Fibroblast of skin of left quadriceps (primary cell): ENCODE data around the gene RPS26.
"Not testable (repeated sequence)": the region's sequence is repeated elsewhere in the genome, so short reads cannot be mapped to it uniquely, and the experiment has no call there.

ENCODE experiments used
- DNase-seq, 2 experiments: peaks; one replicate each; pipeline ENCODE4 v3.0.0-alpha.2; 2013; ENCODE audit warnings: low read depth in 2 of 2

Gene RPS26

GRCh38 chr12:56041552-56042429 is at the start of gene RPS26:
RPS26 (plus strand) TSS chr12:56041918; CDS start chr12:56042167, 249 bp downstream.
- DNase-seq: peak; percentile 99 to 100

DNA sequence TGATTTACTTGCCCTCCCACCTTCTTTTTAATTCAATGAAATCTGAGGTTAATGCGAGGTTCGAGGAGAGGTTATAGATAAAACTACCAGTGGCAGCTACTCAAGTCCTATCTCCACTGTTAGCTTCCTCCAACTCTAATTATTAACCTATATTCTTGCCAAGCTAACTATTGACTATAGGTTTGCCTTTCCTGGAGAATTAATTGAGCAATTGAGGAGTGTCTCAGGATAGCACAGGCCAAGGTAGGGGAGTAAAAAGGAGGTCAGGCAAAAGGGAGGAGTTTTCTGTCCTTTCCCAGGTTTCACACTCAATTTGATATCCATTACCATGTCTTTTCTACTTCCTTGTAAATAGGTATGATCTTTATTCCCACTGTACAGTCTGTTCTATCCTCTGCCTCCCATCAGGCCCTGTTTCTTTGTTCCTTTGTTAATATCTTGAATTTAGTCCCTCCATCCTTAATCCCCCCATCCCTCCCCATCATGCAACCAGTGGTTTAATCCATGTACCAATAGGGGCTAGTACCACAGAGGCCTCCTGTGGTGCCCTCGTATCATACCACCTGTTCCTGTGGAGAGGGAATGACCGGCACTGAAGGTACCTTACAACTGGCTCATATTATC is 48.4 kb upstream of the RPS26 start:
- DNase-seq: no peak

DNA sequence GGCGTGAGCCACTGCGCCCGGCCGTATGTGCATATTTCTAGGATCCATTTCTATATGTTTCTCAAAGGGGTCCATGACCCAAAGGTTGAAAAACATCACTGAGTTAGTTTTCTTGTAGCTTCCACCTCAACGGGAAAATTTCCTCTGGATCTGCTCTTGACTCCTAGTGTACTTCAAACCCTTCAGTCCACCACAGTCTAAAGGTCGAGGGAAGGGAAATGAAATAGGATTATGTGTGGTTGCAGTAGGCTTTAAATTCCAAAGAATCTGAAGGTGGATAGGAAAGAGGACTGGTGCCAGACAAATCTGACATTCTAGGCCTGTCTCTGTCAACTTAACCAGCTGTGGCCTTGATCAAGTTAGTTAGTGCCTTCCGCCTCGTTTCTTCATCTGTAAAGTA is 46.4 kb upstream of the RPS26 start:
- no peak for DNase-seq

DNA sequence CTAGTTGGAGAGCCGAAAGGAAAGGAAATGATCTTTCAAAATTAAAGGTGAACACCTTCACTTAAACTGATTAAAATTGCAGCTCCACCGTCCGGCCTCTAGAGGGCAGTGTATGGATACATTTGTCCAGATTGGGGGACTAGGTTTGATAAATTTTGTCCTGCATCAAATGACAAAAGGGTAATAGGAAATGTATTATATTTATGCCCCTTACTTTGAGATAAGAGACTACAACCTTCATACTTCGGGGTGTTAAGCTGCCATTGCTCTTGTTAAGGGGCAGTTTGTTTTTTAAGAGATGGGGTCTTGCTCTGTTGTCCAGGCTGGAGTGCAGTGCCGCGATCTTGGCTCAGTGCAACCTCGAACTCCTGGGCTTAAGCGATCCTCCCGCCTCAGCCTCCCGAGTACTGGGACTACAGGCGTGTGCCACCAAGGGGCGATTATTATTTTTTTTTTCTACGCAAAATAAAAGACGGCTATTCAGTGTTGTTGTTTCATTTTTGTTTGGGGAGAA is 45.5 kb upstream of the RPS26 start:
- no peak for DNase-seq

- DNase-seq: peak; percentile 76 to 85
Measured at GRCh38 chr12:55996715-55997534, 44.8 kb upstream of the RPS26 start, which contains the start of gene SUOX. SUOX (plus strand) TSS chr12:55997276; CDS start chr12:56002222, 4,946 bp downstream.

- DNase-seq: no peak
Measured at GRCh38 chr12:55997535-55997859, 44.2 kb upstream of the RPS26 start.

- DNase-seq: not testable (repeated sequence)
Measured at GRCh38 chr12:55999522-55999921, 42.2 kb upstream of the RPS26 start.

- DNase-seq: not testable (repeated sequence)
Measured at GRCh38 chr12:55999999-56000540, 41.6 kb upstream of the RPS26 start.

GRCh38 chr12:56001487-56002100 is 40.1 kb upstream of the RPS26 start:
- no peak for DNase-seq

DNA sequence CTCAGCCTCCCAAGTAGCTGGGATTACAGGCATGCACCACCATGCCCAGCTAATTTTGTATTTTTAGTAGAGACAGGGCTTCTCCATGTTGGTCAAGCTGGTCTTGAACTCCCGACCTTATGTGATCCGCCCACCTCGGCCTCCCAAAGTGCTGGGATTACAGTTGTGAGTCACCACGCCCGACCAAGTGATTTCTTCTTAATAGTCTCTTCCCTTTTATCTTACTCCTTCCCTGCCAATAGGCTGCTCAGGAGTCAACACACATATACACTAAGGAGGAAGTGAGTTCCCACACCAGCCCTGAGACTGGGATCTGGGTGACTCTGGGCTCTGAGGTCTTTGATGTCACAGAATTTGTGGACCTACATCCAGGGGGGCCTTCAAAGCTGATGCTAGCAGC is 38.3 kb upstream of the RPS26 start:
- DNase-seq: not testable (repeated sequence)

GRCh38 chr12:56004211-56004610 is 37.5 kb upstream of the RPS26 start:
- DNase-seq: no peak

GRCh38 chr12:56007564-56008559 is 33.9 kb upstream of the RPS26 start:
- no peak for DNase-seq

DNA sequence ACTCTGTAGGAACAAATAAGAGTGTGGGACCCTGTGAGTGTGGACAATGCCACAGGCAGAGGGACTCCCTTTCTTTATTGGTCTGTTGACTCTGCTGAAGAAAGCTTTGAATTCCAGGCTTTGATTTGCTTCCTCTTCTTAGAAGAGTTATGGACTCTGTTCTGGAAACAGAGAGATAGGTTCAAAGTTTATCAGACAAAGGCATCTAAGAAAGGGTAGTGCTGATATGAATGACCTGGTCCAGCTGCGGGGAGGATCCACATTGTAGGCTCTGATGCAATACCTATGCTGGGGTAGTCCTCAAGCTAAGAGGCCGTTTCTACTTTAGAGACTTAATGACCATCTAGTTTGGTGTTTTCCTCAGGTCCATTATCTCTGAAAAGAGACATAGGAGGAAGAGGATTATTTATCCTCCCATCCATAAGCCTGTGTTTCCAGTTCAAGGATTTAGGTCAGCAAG is 31.6 kb upstream of the RPS26 start:
- DNase-seq: no peak

DNA sequence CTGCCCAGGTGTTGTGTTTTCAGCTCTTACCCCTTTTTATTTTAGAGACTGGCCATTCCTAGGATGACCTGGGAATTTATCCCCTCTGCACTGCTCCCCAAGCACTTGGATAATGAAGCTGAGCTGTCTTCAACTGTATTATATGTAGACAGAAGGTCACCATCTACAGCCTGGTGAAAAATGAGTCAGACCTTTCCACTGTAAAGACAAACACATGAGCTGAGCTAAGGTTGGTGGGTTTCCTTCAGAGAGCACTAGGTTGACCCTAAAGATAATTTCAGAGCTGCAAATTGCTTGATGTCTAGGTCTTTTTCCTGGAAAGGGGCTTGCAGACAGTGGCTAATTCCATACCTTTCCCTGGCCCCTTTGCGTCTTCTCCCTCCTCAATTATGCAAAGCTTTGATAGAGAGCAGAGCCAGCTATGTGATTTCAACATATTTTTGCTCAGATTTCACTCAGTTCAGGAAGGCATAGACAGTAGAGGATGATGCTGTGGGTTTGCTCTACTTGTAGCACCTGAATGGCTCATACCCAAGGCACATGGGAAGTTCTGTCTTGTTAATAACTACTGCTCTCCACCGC is 30.1 kb upstream of the RPS26 start:
- DNase-seq: no peak

GRCh38 chr12:56013482-56013881 is 28.2 kb upstream of the RPS26 start:
- DNase-seq: no peak

DNA sequence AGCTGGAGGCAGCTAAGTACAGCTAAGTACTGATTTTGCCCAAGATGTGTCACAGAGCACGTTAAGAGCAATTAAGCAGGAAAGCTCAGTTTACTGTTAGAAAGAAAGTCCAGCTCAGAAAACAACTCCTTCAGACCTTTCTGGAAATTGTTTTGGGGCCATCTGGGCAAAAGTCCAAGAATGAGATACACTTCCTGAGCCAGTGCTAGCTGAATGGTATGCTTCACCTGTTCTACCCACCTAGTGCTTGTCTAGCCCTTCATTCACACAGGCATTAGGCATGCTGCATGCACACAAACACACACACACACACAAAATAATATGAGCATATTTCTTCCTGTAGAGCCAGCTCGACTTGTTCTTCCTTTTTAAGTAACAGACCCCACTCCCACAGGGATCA is 27.5 kb upstream of the RPS26 start:
- no peak for DNase-seq

- no peak for DNase-seq
Measured at GRCh38 chr12:56017181-56017580, 24.5 kb upstream of the RPS26 start.

GRCh38 chr12:56018356-56018755 is 23.4 kb upstream of the RPS26 start:
- DNase-seq: no peak

- no peak for DNase-seq
Measured at GRCh38 chr12:56020423-56021184, 21.1 kb upstream of the RPS26 start, which contains the start of gene IKZF4. IKZF4 (plus strand) TSS chr12:56021043; CDS start chr12:56021494, 451 bp downstream.
